Astrocyte (in vitro differentiated cells and primary cell): Measurements from ENCODE around the gene PARK7. TPM values are rescaled to one million over a fixed set of nuclear protein-coding genes. Genes with fewer than 3 reads are reported as not detected.

Source experiments
- DNase-seq: peaks from one replicate; pipeline ENCODE4 v3.0.0-alpha.2; 2010; ENCODE audit warnings: low read depth
- FAIRE-seq: peaks from 2 replicates; lab custom pipeline; 2011; peaks lifted over from hg19 to GRCh38; lab: Jason Lieb, UNC
- H2AFZ ChIP-seq: 2 replicates; pipeline ENCODE4 v1.6.0; 2012; ENCODE audit warnings: low read depth, low read length, inconsistent platforms
- H3K27ac ChIP-seq: 2 replicates; pipeline ENCODE4 v1.5.1; 2011; ENCODE audit warnings: low read depth, low read length, inconsistent platforms
- H3K27me3 ChIP-seq: 2 replicates; pipeline ENCODE4 v1.6.0; 2011; ENCODE audit warnings: low read length, inconsistent platforms; ENCODE audit not compliant: insufficient read depth
- H3K36me3 ChIP-seq: 2 replicates; pipeline ENCODE4 v1.5.1; 2011; ENCODE audit warnings: low read length, inconsistent platforms; ENCODE audit not compliant: insufficient read depth
- H3K4me1 ChIP-seq: 2 replicates; pipeline ENCODE4 v1.5.1; 2011; ENCODE audit warnings: low read length, inconsistent platforms; ENCODE audit not compliant: insufficient read depth
- H3K4me2 ChIP-seq: 2 replicates; pipeline ENCODE4 v1.6.0; 2012; ENCODE audit warnings: low read length, inconsistent platforms
- H3K4me3 ChIP-seq: 2 replicates; pipeline ENCODE4 v1.5.1; 2011; ENCODE audit warnings: low read depth, mild to moderate bottlenecking, low read length, inconsistent platforms; ENCODE audit not compliant: insufficient read depth
- H3K79me2 ChIP-seq: 2 replicates; pipeline ENCODE4 v1.6.0; 2012; ENCODE audit warnings: mild to moderate bottlenecking, low read length, inconsistent platforms; ENCODE audit not compliant: insufficient read depth
- H3K9ac ChIP-seq: 2 replicates; pipeline ENCODE4 v1.6.0; 2012; ENCODE audit warnings: mild to moderate bottlenecking, low read length, inconsistent platforms
- H3K9me3 ChIP-seq: 2 replicates; pipeline ENCODE4 v1.5.1; 2012; ENCODE audit warnings: low read depth, mild to moderate bottlenecking, low read length, inconsistent platforms; ENCODE audit not compliant: insufficient read depth
- H4K20me1 ChIP-seq: 2 replicates; pipeline ENCODE4 v1.6.0; 2012; ENCODE audit warnings: low read length, inconsistent platforms; ENCODE audit not compliant: insufficient read depth
- H3K27ac Mint-ChIP-seq: one replicate; pipeline ENCODE4 v1.8.0; 2021; ENCODE audit warnings: mild to moderate bottlenecking, mixed read lengths; ENCODE audit not compliant: unreplicated experiment
- H3K27me3 Mint-ChIP-seq: one replicate; pipeline ENCODE4 v1.8.0; 2021; ENCODE audit warnings: low read depth, mixed read lengths; ENCODE audit not compliant: unreplicated experiment
- H3K36me3 Mint-ChIP-seq: one replicate; pipeline ENCODE4 v1.8.0; 2021; ENCODE audit warnings: low read depth, mixed read lengths; ENCODE audit not compliant: unreplicated experiment
- H3K4me1 Mint-ChIP-seq: one replicate; pipeline ENCODE4 v1.8.0; 2021; ENCODE audit warnings: low read depth, mixed read lengths; ENCODE audit not compliant: unreplicated experiment
- H3K4me3 Mint-ChIP-seq: one replicate; pipeline ENCODE4 v1.8.0; 2021; ENCODE audit warnings: mild to moderate bottlenecking, moderate library complexity, mixed read lengths; ENCODE audit not compliant: unreplicated experiment
- H3K9me3 Mint-ChIP-seq: one replicate; pipeline ENCODE4 v1.8.0; 2021; ENCODE audit warnings: mild to moderate bottlenecking, mixed read lengths; ENCODE audit not compliant: unreplicated experiment
- EZH2 ChIP-seq: IDR thresholded peaks from 2 replicates; pipeline ENCODE4 v1.6.1; 2012; ENCODE audit warnings: mild to moderate bottlenecking, low read length, inconsistent platforms; ENCODE audit not compliant: insufficient read depth
- total RNA-seq: library from RNA; stranded (reverse); gene quantifications from 2 replicates; pipeline ENCODE4 v1.2.1, GENCODE V29; 2021
- TF ChIP-seq, protein P1 (sequence below): IDR thresholded peaks from 2 replicates; pipeline ENCODE4 v1.5.1; 2011; ENCODE audit warnings: low read depth, mild to moderate bottlenecking, inconsistent platforms, low read length, moderate library complexity; ENCODE audit not compliant: insufficient read depth

PARK7 gene
- total RNA-seq, 1 donor from 2014 or later = 282 TPM

DNA sequence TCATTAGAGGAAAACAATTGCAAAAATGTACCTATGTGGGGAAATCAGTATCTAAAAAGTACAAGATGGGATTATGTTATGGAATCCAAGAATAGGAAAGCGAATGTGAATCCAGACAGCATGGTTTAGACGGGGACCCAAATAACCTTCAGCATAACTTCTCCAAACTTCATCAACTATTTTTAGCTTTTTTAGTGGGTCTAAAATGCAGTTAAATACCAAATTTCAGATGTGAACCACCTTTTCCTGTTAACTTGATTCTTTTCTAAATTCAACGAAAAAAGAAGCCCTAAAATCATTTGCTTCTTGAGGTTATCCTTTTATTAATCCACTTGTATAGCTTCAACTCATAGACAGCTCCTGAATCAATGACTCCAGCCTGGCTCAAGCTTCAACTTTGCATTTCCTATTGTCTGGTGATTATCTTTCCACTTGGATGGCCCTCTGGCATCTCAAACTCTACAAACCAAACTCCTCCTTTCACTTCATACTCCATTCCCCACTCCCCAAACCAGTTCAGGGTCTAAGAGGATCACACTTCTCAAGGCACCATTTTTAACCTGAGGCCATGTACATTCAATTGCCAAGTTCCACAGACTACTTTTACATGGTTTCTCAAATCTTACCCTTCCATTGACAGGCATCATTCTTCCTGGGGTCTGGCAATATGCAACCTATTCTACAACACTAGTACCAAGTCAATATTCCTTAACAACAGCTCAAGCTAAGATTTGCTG, 57.1 kb downstream of the PARK7 start:
- no peaks in the 10 kb centered on the region for H3K27me3 Mint-ChIP-seq
- peaks cover 84% of the 10 kb centered on the region for H3K4me1 Mint-ChIP-seq
- no peak for FAIRE-seq
- DNase-seq = peak; percentile 62
- Histone ChIP-seq H3K79me2 (peaks cover 100% of the 10 kb centered on the region), H3K27me3 (no peaks in the 10 kb centered on the region), H3K27ac (peak overlapping the region; percentile 45), H3K4me3 (no peak overlapping the region), H2AFZ (no peak overlapping the region), H3K9ac (peak overlapping the region; percentile 4), H3K4me1 (peaks cover 80% of the 10 kb centered on the region), H3K9me3 (no peaks in the 10 kb centered on the region), H3K36me3 (peaks cover 12% of the 10 kb centered on the region), H4K20me1 (peaks cover 94% of the 10 kb centered on the region), H3K4me2 (peak overlapping the region; percentile 62)
- H3K36me3 Mint-ChIP-seq = peaks cover 4% of the 10 kb centered on the region
- H3K27ac Mint-ChIP-seq = peak overlapping the region; percentile 90
- TF ChIP-seq EZH2 = no peak
- TF ChIP-seq, protein P1, sequence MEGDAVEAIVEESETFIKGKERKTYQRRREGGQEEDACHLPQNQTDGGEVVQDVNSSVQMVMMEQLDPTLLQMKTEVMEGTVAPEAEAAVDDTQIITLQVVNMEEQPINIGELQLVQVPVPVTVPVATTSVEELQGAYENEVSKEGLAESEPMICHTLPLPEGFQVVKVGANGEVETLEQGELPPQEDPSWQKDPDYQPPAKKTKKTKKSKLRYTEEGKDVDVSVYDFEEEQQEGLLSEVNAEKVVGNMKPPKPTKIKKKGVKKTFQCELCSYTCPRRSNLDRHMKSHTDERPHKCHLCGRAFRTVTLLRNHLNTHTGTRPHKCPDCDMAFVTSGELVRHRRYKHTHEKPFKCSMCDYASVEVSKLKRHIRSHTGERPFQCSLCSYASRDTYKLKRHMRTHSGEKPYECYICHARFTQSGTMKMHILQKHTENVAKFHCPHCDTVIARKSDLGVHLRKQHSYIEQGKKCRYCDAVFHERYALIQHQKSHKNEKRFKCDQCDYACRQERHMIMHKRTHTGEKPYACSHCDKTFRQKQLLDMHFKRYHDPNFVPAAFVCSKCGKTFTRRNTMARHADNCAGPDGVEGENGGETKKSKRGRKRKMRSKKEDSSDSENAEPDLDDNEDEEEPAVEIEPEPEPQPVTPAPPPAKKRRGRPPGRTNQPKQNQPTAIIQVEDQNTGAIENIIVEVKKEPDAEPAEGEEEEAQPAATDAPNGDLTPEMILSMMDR = no peak
- H3K4me3 Mint-ChIP-seq = peak overlapping the region; percentile 46
- no peaks in the 10 kb centered on the region for H3K9me3 Mint-ChIP-seq

DNA sequence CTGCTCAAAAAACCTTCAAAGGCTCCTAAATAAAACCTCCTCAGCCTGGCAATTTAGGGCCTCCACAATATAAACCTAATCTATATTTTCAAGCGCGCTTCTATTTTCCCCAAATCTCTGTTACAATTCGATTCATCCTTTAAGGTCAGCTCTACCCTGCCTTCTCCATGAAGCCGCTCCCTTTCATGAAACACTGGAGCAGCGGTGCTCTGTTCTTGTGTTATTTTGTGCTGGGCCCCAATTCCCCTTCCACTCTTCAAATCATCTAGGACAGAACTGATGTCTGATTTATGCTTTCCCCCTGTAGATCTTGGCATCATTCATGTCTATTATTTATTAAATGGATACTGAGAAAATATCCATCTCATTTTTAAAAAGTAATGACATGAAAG, 57.7 kb downstream of the PARK7 start:
- peaks cover 7% of the 10 kb centered on the region for H3K36me3 ChIP-seq
- peak overlapping the region; percentile 46 for H3K4me3 Mint-ChIP-seq
- no peaks in the 10 kb centered on the region for H3K9me3 ChIP-seq
- peak overlapping the region; percentile 45 for H3K27ac ChIP-seq
- no peaks in the 10 kb centered on the region for H3K9me3 Mint-ChIP-seq
- peaks cover 2% of the 10 kb centered on the region for H3K36me3 Mint-ChIP-seq
- H3K79me2 ChIP-seq = peaks cover 100% of the 10 kb centered on the region
- no peak overlapping the region for H3K9ac ChIP-seq
- peaks cover 85% of the 10 kb centered on the region for H3K4me1 ChIP-seq
- DNase-seq = no peak
- TF ChIP-seq, protein P1 = no peak
- TF ChIP-seq EZH2 = no peak
- no peak for FAIRE-seq
- no peaks in the 10 kb centered on the region for H3K27me3 ChIP-seq
- H3K4me1 Mint-ChIP-seq = peaks cover 84% of the 10 kb centered on the region
- peak overlapping the region; percentile 90 for H3K27ac Mint-ChIP-seq
- no peak overlapping the region for H3K4me3 ChIP-seq
- peak overlapping the region; percentile 62 for H3K4me2 ChIP-seq
- no peak overlapping the region for H2AFZ ChIP-seq
- H3K27me3 Mint-ChIP-seq = no peaks in the 10 kb centered on the region
- peaks cover 94% of the 10 kb centered on the region for H4K20me1 ChIP-seq

DNA sequence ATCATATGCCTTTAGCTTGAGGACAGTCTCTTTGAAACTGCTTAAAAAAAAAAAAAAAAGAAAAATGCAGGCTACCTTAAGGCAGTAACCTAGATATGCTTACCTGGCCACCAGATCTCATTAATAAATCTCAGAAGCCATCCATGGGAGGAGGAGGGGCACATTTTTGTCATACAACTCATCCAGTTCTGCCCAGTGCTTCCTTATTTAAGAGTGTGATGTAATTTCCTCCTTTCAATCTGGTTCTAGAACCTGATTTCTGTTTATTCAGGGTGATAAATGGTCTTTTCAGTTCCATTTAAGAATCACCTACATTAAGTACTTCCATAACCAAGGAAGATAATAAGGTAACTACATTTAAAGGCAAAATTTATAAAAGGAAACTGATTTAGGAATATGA, 58.5 kb downstream of the PARK7 start:
- no peak overlapping the region for H2AFZ ChIP-seq
- Mint-ChIP-seq H3K27ac (peak overlapping the region; percentile 90), H3K4me1 (peaks cover 78% of the 10 kb centered on the region), H3K9me3 (no peaks in the 10 kb centered on the region), H3K36me3 (peaks cover 2% of the 10 kb centered on the region), H3K4me3 (peak overlapping the region; percentile 31), H3K27me3 (no peaks in the 10 kb centered on the region)
- peak overlapping the region; percentile 19 for H3K9ac ChIP-seq
- no peak for FAIRE-seq
- peak; percentile 77 for DNase-seq
- no peaks in the 10 kb centered on the region for H3K27me3 ChIP-seq
- peak overlapping the region; percentile 8 for H3K4me3 ChIP-seq
- TF ChIP-seq, protein P1 = no peak
- no peak for TF ChIP-seq EZH2
- peaks cover 95% of the 10 kb centered on the region for H4K20me1 ChIP-seq
- H3K4me2 ChIP-seq = peak overlapping the region; percentile 62
- H3K36me3 ChIP-seq = no peaks in the 10 kb centered on the region
- H3K27ac ChIP-seq = peak overlapping the region; percentile 45
- H3K4me1 ChIP-seq = peaks cover 82% of the 10 kb centered on the region
- H3K79me2 ChIP-seq = peaks cover 100% of the 10 kb centered on the region
- H3K9me3 ChIP-seq = no peaks in the 10 kb centered on the region
